Peyer's patch (tissue), 4 donors: Measurements from ENCODE around the gene CORO7.

Source experiments
- POLR2A ChIP-seq, 2 donors: fragments of 450-650 bp; IDR thresholded peaks; one replicate each; pipeline ENCODE4 v1.5.1; 2017; ENCODE audit warnings: antibody characterized with exemption in 2 of 2, mild to moderate bottlenecking in 2 of 2, moderate library complexity in 2 of 2
- TF ChIP-seq, protein P1 (sequence below), 6 experiments: fragments of 450-650 bp in 4 of 6; fragments of 200-600 bp in 2 of 6; sonication (generic) in 1 of 6; IDR thresholded peaks; one replicate each; pipeline ENCODE4 v1.5.1; 2017 to 2019; ENCODE audit warnings: antibody characterized with exemption in 6 of 6, mild to moderate bottlenecking in 3 of 6, moderate library complexity in 1 of 6

DNA sequence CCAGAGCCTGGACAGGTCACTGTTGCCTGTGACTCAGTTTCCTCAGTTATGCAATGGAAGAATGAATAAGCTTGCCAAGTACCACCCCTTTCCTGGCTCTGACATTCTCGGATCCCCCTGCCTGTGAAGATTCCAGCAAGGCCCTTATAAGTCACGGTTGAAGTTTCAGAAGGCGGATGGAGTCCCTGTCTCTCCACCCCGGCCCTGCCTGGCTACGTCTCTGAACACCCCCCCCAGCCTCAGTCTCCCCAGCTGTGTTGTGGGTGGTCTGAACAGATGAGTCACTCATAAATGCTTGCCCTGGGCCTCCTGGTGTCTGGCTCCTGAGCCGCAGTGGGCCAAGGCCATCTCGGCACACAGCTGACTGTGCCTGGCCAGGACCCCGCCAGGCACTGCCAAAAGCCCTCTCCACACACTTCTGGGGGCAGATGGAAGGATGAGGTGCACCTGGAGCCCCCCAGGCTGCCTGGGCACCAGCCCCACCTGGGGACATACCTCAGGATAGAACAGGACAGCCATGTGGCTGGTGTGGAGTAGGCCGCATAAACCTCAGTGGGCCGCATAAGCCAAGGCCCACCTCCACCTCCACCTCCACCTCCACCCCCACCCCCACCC is 29.3 kb downstream of the CORO7 start:
- TF ChIP-seq, protein P1, sequence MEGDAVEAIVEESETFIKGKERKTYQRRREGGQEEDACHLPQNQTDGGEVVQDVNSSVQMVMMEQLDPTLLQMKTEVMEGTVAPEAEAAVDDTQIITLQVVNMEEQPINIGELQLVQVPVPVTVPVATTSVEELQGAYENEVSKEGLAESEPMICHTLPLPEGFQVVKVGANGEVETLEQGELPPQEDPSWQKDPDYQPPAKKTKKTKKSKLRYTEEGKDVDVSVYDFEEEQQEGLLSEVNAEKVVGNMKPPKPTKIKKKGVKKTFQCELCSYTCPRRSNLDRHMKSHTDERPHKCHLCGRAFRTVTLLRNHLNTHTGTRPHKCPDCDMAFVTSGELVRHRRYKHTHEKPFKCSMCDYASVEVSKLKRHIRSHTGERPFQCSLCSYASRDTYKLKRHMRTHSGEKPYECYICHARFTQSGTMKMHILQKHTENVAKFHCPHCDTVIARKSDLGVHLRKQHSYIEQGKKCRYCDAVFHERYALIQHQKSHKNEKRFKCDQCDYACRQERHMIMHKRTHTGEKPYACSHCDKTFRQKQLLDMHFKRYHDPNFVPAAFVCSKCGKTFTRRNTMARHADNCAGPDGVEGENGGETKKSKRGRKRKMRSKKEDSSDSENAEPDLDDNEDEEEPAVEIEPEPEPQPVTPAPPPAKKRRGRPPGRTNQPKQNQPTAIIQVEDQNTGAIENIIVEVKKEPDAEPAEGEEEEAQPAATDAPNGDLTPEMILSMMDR (IDR thresholded peaks at IDR 0.05): no peak
- no peak for TF ChIP-seq POLR2A (IDR thresholded peaks at IDR 0.05)
